K562 (cell line): Measurements from ENCODE around the gene ZNF280C. TPM values are rescaled to one million over a fixed set of nuclear protein-coding genes. Genes with fewer than 3 reads are reported as not detected.
A peak's percentile ranks its signal among the peaks of the same experiment; 100 is the strongest.

Source experiments
- CCNT2 ChIP-seq: IDR thresholded peaks from 2 replicates; pipeline ENCODE4 v1.6.1; 2011; ENCODE audit warnings: borderline replicate concordance, low read depth, mild to moderate bottlenecking, moderate library complexity, mixed read lengths, low read length; ENCODE audit not compliant: insufficient read length; ENCODE audit errors: extremely low read depth
- MGA ChIP-seq: fragments of 450-650 bp; IDR thresholded peaks from 2 replicates; pipeline ENCODE4 v1.6.1; 2016; ENCODE audit warnings: mild to moderate bottlenecking, moderate library complexity
- NCOA2 ChIP-seq, 2 experiments: fragments of 450-650 bp; IDR thresholded peaks; 2 replicates each; pipeline ENCODE4 v1.6.1; 2018; ENCODE audit warnings: mild to moderate bottlenecking in 2 of 2, moderate library complexity in 1 of 2; ENCODE audit not compliant: partially characterized antibody in 2 of 2
- NFYB ChIP-seq: IDR thresholded peaks from 2 replicates; pipeline ENCODE4 v1.6.1; 2011; ENCODE audit warnings: mild to moderate bottlenecking, moderate library complexity; ENCODE audit not compliant: insufficient read length; ENCODE audit errors: extremely low read depth
- TEAD4 ChIP-seq, 2 experiments: sonication (generic) in 1 of 2; formaldehyde crosslinking in 1 of 2; IDR thresholded peaks; 2 replicates each; pipeline versions ENCODE4 v1.6.1 to v1.8.0; 2012 to 2022; ENCODE audit warnings: borderline replicate concordance in 1 of 2, inconsistent platforms in 1 of 2, low read length in 1 of 2, mild to moderate bottlenecking in 1 of 2, missing genetic modification reagents in 1 of 2
- ZFX ChIP-seq: sonication (generic); formaldehyde crosslinking; IDR thresholded peaks from 2 replicates; pipeline ENCODE4 v1.8.0; 2022; ENCODE audit warnings: mild to moderate bottlenecking, missing genetic modification reagents, moderate library complexity
- polyA plus RNA-seq, 8 experiments: library from polyadenylated mRNA; depleted of rRNA in 4 of 8; stranded (reverse) in 5 of 8; unstranded in 3 of 8; fragments of >200 nt; fragmentation: Nextera tagmentation in 2 of 8; fragmentation: Illumina TruSeq in 1 of 8; extraction: Ambion mirVana in 2 of 8; extraction: Trizol in 1 of 8; gene quantifications; 2 replicates each; pipeline versions ENCODE4 v1.2.1 to v1.2.3, GENCODE V29; 2011 to 2014; ENCODE audit warnings: inconsistent platforms in 1 of 8, missing spikeins in 1 of 8
- total RNA-seq, 7 experiments: library from RNA; depleted of rRNA in 6 of 7; stranded (reverse); fragments of >200 nt in 6 of 7; fragmentation: Illumina TruSeq in 2 of 7; extraction: Trizol in 2 of 7; gene quantifications; 2 replicates each; pipeline versions ENCODE4 v1.2.1 to v1.2.3, GENCODE V29; 2011 to 2021; ENCODE audit warnings: low replicate concordance in 1 of 7
- TF ChIP-seq, protein P1 (sequence below): fragments of 450-650 bp; IDR thresholded peaks from 2 replicates; pipeline ENCODE4 v1.7.1; 2018; ENCODE audit warnings: mild to moderate bottlenecking, low read depth; ENCODE audit not compliant: partially characterized antibody
- TF ChIP-seq, protein P2 (sequence below): sonication (generic); formaldehyde crosslinking; IDR thresholded peaks from 2 replicates; pipeline ENCODE4 v1.8.0; 2022; ENCODE audit warnings: mild to moderate bottlenecking, missing genetic modification reagents

The ZNF280C gene
- total and polyA plus RNA-seq, 9 of the 15 experiments (the other 6 are each of a cell fraction or from before 2014, with no cell fraction given), result 1.6 to 8.3 (median 4.4) TPM

DNA sequence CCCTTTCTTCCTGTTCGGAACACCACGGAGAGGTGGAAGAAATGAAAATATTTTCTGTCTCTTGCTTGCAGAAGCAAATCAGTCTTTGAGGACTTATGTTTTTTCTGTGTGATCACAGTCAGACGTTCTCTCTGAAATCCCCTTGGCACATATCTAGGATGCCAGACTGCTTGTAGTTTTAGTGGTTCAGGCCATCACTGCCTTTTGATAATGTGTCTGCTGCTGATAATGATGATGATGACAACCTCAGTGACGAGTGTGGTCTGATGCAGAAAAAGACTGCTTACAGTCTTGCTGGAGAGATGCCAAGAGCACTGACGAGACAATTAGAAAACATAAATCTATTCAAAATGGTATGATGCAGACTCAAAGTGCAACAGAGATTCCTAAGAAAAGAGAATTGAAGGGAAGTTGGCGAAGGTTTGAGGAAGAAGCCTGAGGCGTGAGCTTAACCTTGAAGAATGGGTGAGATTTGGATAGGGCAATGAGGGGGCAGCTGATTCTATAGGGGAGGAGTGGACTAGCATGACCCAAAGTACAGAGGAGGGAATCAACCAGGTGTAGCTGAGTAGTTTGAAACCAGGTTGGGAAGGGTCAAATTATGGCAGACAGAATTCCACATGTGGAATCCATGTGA lies 89.0 kb downstream of the ZNF280C start (continued):
- no peak for TF ChIP-seq MGA
- TF ChIP-seq, protein P1, sequence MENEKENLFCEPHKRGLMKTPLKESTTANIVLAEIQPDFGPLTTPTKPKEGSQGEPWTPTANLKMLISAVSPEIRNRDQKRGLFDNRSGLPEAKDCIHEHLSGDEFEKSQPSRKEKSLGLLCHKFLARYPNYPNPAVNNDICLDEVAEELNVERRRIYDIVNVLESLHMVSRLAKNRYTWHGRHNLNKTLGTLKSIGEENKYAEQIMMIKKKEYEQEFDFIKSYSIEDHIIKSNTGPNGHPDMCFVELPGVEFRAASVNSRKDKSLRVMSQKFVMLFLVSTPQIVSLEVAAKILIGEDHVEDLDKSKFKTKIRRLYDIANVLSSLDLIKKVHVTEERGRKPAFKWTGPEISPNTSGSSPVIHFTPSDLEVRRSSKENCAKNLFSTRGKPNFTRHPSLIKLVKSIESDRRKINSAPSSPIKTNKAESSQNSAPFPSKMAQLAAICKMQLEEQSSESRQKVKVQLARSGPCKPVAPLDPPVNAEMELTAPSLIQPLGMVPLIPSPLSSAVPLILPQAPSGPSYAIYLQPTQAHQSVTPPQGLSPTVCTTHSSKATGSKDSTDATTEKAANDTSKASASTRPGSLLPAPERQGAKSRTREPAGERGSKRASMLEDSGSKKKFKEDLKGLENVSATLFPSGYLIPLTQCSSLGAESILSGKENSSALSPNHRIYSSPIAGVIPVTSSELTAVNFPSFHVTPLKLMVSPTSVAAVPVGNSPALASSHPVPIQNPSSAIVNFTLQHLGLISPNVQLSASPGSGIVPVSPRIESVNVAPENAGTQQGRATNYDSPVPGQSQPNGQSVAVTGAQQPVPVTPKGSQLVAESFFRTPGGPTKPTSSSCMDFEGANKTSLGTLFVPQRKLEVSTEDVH, result peak; percentile 70
- no peak for TF ChIP-seq NFYB
- TF ChIP-seq TEAD4 (IDR thresholded peaks at IDR 0.05; ENCODE audit: low read length), result peak; percentile 100
- no peak for TF ChIP-seq TEAD4 (CRISPR knock-in tag; IDR thresholded peaks at IDR 0.05; ENCODE audit: borderline replicate concordance)
- TF ChIP-seq NCOA2 (IDR thresholded peaks at IDR 0.05; ENCODE audit: partially characterized antibody in 2 of 2), result peak in 1 of 2 experiments; percentile 91
- TF ChIP-seq CCNT2, result peak; percentile 99
- TF ChIP-seq, protein P2, sequence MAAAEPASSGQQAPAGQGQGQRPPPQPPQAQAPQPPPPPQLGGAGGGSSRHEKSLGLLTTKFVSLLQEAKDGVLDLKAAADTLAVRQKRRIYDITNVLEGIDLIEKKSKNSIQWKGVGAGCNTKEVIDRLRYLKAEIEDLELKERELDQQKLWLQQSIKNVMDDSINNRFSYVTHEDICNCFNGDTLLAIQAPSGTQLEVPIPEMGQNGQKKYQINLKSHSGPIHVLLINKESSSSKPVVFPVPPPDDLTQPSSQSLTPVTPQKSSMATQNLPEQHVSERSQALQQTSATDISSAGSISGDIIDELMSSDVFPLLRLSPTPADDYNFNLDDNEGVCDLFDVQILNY (CRISPR knock-in tag), result no peak
- TF ChIP-seq ZFX (CRISPR knock-in tag), result no peak
